ENCODE data around the gene TACC2.
"Not testable (repeated sequence)": the region's sequence is repeated elsewhere in the genome, so short reads cannot be mapped to it uniquely, and the experiment has no call there.

TACC2 gene

GRCh38 chr10:122089311-122090017 is 100.5 kb downstream of the TACC2 start:
- H3K4me3 ChIP-seq (ENCODE audit: low read depth in 1 of 2, low read length in 2 of 2): no peak overlapping the region
- H3K9ac ChIP-seq (ENCODE audit: low read depth, low read length): no peak overlapping the region
- no peaks in the 10 kb centered on the region for H3K36me3 ChIP-seq (ENCODE audit: insufficient read depth, low read length)
- no peak overlapping the region for H2AFZ ChIP-seq (ENCODE audit: low read depth, low read length)
- no peak for ATAC-seq (ENCODE audit: insufficient read depth, low read depth)
- peaks cover 5% of the 10 kb centered on the region for H3K27me3 ChIP-seq (ENCODE audit: insufficient read depth, low read length, poor library complexity)
- no peak for TF ChIP-seq EZH2 (IDR thresholded peaks at IDR 0.05; ENCODE audit: borderline replicate concordance, low read depth, low read length, severe bottlenecking)
- TF ChIP-seq, protein P1, sequence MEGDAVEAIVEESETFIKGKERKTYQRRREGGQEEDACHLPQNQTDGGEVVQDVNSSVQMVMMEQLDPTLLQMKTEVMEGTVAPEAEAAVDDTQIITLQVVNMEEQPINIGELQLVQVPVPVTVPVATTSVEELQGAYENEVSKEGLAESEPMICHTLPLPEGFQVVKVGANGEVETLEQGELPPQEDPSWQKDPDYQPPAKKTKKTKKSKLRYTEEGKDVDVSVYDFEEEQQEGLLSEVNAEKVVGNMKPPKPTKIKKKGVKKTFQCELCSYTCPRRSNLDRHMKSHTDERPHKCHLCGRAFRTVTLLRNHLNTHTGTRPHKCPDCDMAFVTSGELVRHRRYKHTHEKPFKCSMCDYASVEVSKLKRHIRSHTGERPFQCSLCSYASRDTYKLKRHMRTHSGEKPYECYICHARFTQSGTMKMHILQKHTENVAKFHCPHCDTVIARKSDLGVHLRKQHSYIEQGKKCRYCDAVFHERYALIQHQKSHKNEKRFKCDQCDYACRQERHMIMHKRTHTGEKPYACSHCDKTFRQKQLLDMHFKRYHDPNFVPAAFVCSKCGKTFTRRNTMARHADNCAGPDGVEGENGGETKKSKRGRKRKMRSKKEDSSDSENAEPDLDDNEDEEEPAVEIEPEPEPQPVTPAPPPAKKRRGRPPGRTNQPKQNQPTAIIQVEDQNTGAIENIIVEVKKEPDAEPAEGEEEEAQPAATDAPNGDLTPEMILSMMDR (IDR thresholded peaks at IDR 0.05; ENCODE audit: borderline replicate concordance, extremely low read depth, low read length, poor library complexity, severe bottlenecking): no peak
- no peak overlapping the region for H3K27ac ChIP-seq (ENCODE audit: low read length)
- no peak for DNase-seq
- no peak overlapping the region for H3K4me2 ChIP-seq (ENCODE audit: insufficient read depth, low read length)
- H3K79me2 ChIP-seq (ENCODE audit: insufficient read depth, low read length): no peaks in the 10 kb centered on the region
- no peaks in the 10 kb centered on the region for H4K20me1 ChIP-seq (ENCODE audit: insufficient read depth, low read length)
- no peaks in the 10 kb centered on the region for H3K4me1 ChIP-seq (ENCODE audit: insufficient read depth, low read length)
- H3K9me3 ChIP-seq (ENCODE audit: insufficient read depth, low read length, severe bottlenecking): no peaks in the 10 kb centered on the region

DNA sequence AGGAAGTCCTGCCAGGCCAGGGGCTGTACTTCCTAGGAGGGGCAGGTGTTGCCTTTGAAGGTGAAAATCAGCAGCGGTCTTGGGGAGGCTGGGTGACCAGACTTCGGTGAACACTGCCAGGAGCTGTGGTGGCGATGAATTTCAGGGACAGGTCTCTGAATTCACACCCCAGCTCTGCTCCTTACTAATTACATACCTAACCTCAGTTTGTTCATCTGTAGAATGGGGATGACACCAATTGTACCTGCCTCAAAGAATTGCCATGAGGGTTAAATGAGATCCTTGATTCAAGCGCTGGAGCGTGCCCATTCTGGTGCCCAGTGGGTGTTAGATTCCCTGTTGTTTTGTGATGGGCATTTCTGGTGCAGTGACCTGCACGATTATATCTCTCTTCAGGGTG is 102.8 kb downstream of the TACC2 start:
- H3K4me1 ChIP-seq (ENCODE audit: insufficient read depth, low read length): no peaks in the 10 kb centered on the region
- no peak for TF ChIP-seq EZH2 (IDR thresholded peaks at IDR 0.05; ENCODE audit: borderline replicate concordance, low read depth, low read length, severe bottlenecking)
- TF ChIP-seq, protein P1 (IDR thresholded peaks at IDR 0.05; ENCODE audit: borderline replicate concordance, extremely low read depth, low read length, poor library complexity, severe bottlenecking): no peak
- no peaks in the 10 kb centered on the region for H3K36me3 ChIP-seq (ENCODE audit: insufficient read depth, low read length)
- DNase-seq: no peak
- H3K27me3 ChIP-seq (ENCODE audit: insufficient read depth, low read length, poor library complexity): peaks cover under 1% of the 10 kb centered on the region
- no peaks in the 10 kb centered on the region for H3K79me2 ChIP-seq (ENCODE audit: insufficient read depth, low read length)
- H3K4me2 ChIP-seq (ENCODE audit: insufficient read depth, low read length): no peak overlapping the region
- no peak overlapping the region for H2AFZ ChIP-seq (ENCODE audit: low read depth, low read length)
- H4K20me1 ChIP-seq (ENCODE audit: insufficient read depth, low read length): no peaks in the 10 kb centered on the region
- ATAC-seq (ENCODE audit: insufficient read depth, low read depth): no peak
- H3K27ac ChIP-seq (ENCODE audit: low read length): no peak overlapping the region
- H3K4me3 ChIP-seq (ENCODE audit: low read depth in 1 of 2, low read length in 2 of 2): no peak overlapping the region
- H3K9me3 ChIP-seq (ENCODE audit: insufficient read depth, low read length, severe bottlenecking): no peaks in the 10 kb centered on the region
- H3K9ac ChIP-seq (ENCODE audit: low read depth, low read length): no peak overlapping the region

DNA sequence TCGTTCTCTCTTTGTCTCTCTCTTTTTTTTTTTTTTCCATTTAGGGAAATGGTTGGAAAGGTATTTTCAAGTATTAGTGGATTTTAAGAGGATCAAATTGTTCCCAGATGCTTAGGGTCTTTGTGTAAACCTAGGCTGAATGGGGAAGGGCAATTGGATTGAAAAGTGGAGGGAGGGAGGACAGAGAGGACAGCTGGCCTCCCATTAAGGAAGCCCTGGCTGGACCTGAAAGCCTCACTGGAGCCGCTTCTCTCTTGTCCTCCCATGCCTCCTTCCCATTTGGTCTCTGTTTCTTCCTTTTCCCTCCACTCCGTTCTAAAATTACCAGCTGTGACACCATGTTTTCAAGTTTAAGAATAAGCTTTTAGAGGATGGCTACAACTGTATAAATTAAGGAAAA is 104.1 kb downstream of the TACC2 start:
- H3K9ac ChIP-seq (ENCODE audit: low read depth, low read length): no peak overlapping the region
- TF ChIP-seq, protein P1 (IDR thresholded peaks at IDR 0.05; ENCODE audit: borderline replicate concordance, extremely low read depth, low read length, poor library complexity, severe bottlenecking): no peak
- TF ChIP-seq EZH2 (IDR thresholded peaks at IDR 0.05; ENCODE audit: borderline replicate concordance, low read depth, low read length, severe bottlenecking): no peak
- H4K20me1 ChIP-seq (ENCODE audit: insufficient read depth, low read length): no peaks in the 10 kb centered on the region
- H3K27me3 ChIP-seq (ENCODE audit: insufficient read depth, low read length, poor library complexity): peaks cover under 1% of the 10 kb centered on the region
- H3K79me2 ChIP-seq (ENCODE audit: insufficient read depth, low read length): no peaks in the 10 kb centered on the region
- DNase-seq (no peak), ATAC-seq (ENCODE audit: insufficient read depth, low read depth) (no peak)
- no peaks in the 10 kb centered on the region for H3K36me3 ChIP-seq (ENCODE audit: insufficient read depth, low read length)
- no peak overlapping the region for H3K4me3 ChIP-seq (ENCODE audit: low read depth in 1 of 2, low read length in 2 of 2)
- H2AFZ ChIP-seq (ENCODE audit: low read depth, low read length): no peak overlapping the region
- H3K9me3 ChIP-seq (ENCODE audit: insufficient read depth, low read length, severe bottlenecking): no peaks in the 10 kb centered on the region
- H3K4me2 ChIP-seq (ENCODE audit: insufficient read depth, low read length): no peak overlapping the region
- H3K4me1 ChIP-seq (ENCODE audit: insufficient read depth, low read length): no peaks in the 10 kb centered on the region
- no peak overlapping the region for H3K27ac ChIP-seq (ENCODE audit: low read length)

- H3K79me2 ChIP-seq (ENCODE audit: insufficient read depth, low read length); H3K27ac ChIP-seq (ENCODE audit: low read length); DNase-seq; H2AFZ ChIP-seq (ENCODE audit: low read depth, low read length); H3K9me3 ChIP-seq (ENCODE audit: insufficient read depth, low read length, severe bottlenecking); H3K9ac ChIP-seq (ENCODE audit: low read depth, low read length); H4K20me1 ChIP-seq (ENCODE audit: insufficient read depth, low read length); H3K4me3 ChIP-seq (ENCODE audit: low read depth in 1 of 2, low read length in 2 of 2); H3K4me2 ChIP-seq (ENCODE audit: insufficient read depth, low read length); H3K36me3 ChIP-seq (ENCODE audit: insufficient read depth, low read length); ATAC-seq (ENCODE audit: insufficient read depth, low read depth); H3K27me3 ChIP-seq (ENCODE audit: insufficient read depth, low read length, poor library complexity); H3K4me1 ChIP-seq (ENCODE audit: insufficient read depth, low read length): not testable (repeated sequence)
Observed at GRCh38 chr10:122096181-122096580, 107.2 kb downstream of the TACC2 start.

Data from DND-41 (cell line).